Mesenchymal stem cell (in vitro differentiated cells and primary cell): Measurements from ENCODE around the gene PRAC1.
A peak's percentile ranks its signal among the peaks of the same experiment; 100 is the strongest.

Experiments
- DNase-seq: peaks from one replicate; pipeline ENCODE4 v3.0.0-alpha.2; 2013
- H2AFZ ChIP-seq: one replicate; pipeline ENCODE4 v1.6.1; 2013; ENCODE audit warnings: low read depth, mild to moderate bottlenecking, control low read depth, inconsistent platforms, low read length, moderate library complexity
- H2AK5ac ChIP-seq: 2 replicates; pipeline ENCODE4 v1.6.1; 2013; ENCODE audit warnings: low read length, moderate library complexity, mild to moderate bottlenecking, inconsistent platforms; ENCODE audit not compliant: severe bottlenecking
- H2BK120ac ChIP-seq: one replicate; pipeline ENCODE4 v1.6.1; 2013; ENCODE audit warnings: low read depth, mild to moderate bottlenecking, inconsistent platforms, low read length, moderate library complexity
- H2BK12ac ChIP-seq, 2 experiments: one replicate each; pipeline ENCODE4 v1.6.1; 2013; ENCODE audit warnings: inconsistent platforms in 2 of 2, low read length in 2 of 2, mild to moderate bottlenecking in 2 of 2, moderate library complexity in 2 of 2, control low read depth in 1 of 2
- H2BK15ac ChIP-seq: one replicate; pipeline ENCODE4 v1.6.1; 2013; ENCODE audit warnings: mild to moderate bottlenecking, low read depth, inconsistent platforms; ENCODE audit not compliant: poor library complexity, severe bottlenecking
- H2BK5ac ChIP-seq: 2 replicates; pipeline ENCODE4 v1.6.1; 2013; ENCODE audit warnings: low read depth, mild to moderate bottlenecking, low read length, control low read depth, inconsistent platforms; ENCODE audit not compliant: poor library complexity, severe bottlenecking
- H3K14ac ChIP-seq, 2 experiments: one replicate each; pipeline ENCODE4 v1.6.1; 2013; ENCODE audit warnings: inconsistent platforms in 2 of 2, low read length in 2 of 2, control low read depth in 1 of 2, mild to moderate bottlenecking in 1 of 2, moderate library complexity in 1 of 2
- H3K18ac ChIP-seq, 2 experiments: one replicate each; pipeline ENCODE4 v1.6.1; 2013; ENCODE audit warnings: inconsistent platforms in 2 of 2, low read length in 2 of 2, control low read depth in 1 of 2, low read depth in 1 of 2, mild to moderate bottlenecking in 1 of 2
- H3K23ac ChIP-seq, 2 experiments: one replicate each; pipeline ENCODE4 v1.6.1; 2013; ENCODE audit warnings: inconsistent platforms in 2 of 2, low read length in 2 of 2, mild to moderate bottlenecking in 2 of 2, moderate library complexity in 2 of 2, control low read depth in 1 of 2
- H3K27ac ChIP-seq: 2 replicates; pipeline ENCODE4 v1.5.1; 2013; ENCODE audit warnings: mild to moderate bottlenecking, moderate library complexity, low read length, control low read depth, inconsistent platforms; ENCODE audit not compliant: poor library complexity, severe bottlenecking
- H3K27me3 ChIP-seq, 2 experiments: 2 replicates each; pipeline versions ENCODE4 v1.6.1 to v1.7.0; 2013; ENCODE audit warnings: low read length in 2 of 2, mild to moderate bottlenecking in 2 of 2, moderate library complexity in 2 of 2, control low read depth in 1 of 2, inconsistent platforms in 1 of 2; ENCODE audit not compliant: control insufficient read depth in 1 of 2, insufficient read depth in 1 of 2
- H3K36me3 ChIP-seq, 2 experiments: 2 replicates each; pipeline versions ENCODE4 v1.6.1 to v1.7.0; 2013; ENCODE audit warnings: low read length in 2 of 2, control low read depth in 1 of 2, inconsistent platforms in 1 of 2, low read depth in 1 of 2, mild to moderate bottlenecking in 1 of 2; ENCODE audit not compliant: insufficient read depth in 2 of 2, control insufficient read depth in 1 of 2
- H3K4ac ChIP-seq, 2 experiments: one replicate each; pipeline ENCODE4 v1.6.1; 2013; ENCODE audit warnings: inconsistent platforms in 2 of 2, low read length in 2 of 2, mild to moderate bottlenecking in 2 of 2, moderate library complexity in 2 of 2, control low read depth in 1 of 2, low read depth in 1 of 2
- H3K4me1 ChIP-seq: 2 replicates; pipeline ENCODE4 v1.6.1; 2013; ENCODE audit warnings: low read depth, low read length, control low read depth; ENCODE audit not compliant: control insufficient read depth, insufficient read depth
- H3K4me2 ChIP-seq: 2 replicates; pipeline ENCODE4 v1.6.1; 2013; ENCODE audit warnings: low read length, mild to moderate bottlenecking, inconsistent platforms; ENCODE audit not compliant: poor library complexity, severe bottlenecking
- H3K4me3 ChIP-seq, 2 experiments: 2 replicates each; pipeline versions ENCODE4 v1.5.1 to v1.7.0; 2013; ENCODE audit warnings: low read length in 2 of 2, mild to moderate bottlenecking in 2 of 2, control low read depth in 1 of 2, low read depth in 1 of 2; ENCODE audit not compliant: insufficient read depth in 1 of 2
- H3K79me1 ChIP-seq: replicated peaks from 2 replicates; pipeline ENCODE4 v1.6.1; 2013; ENCODE audit warnings: mild to moderate bottlenecking, control low read depth, low read length, inconsistent platforms; ENCODE audit not compliant: poor library complexity, severe bottlenecking
- H3K9ac ChIP-seq: 2 replicates; pipeline ENCODE4 v1.7.0; 2013; ENCODE audit warnings: mild to moderate bottlenecking, low read length, moderate library complexity
- H3K9me3 ChIP-seq: 2 replicates; pipeline ENCODE4 v1.7.0; 2013; ENCODE audit warnings: mild to moderate bottlenecking, low read length; ENCODE audit not compliant: control insufficient read depth
- H4K8ac ChIP-seq: one replicate; pipeline ENCODE4 v1.6.1; 2013; ENCODE audit warnings: inconsistent platforms, mild to moderate bottlenecking, low read length, moderate library complexity
- H4K91ac ChIP-seq: one replicate; pipeline ENCODE4 v1.6.1; 2013; ENCODE audit warnings: mild to moderate bottlenecking, low read length, inconsistent platforms
- WGBS: methylation state at CpG from one replicate; pipeline ENCODE4 v1.1.7; 2013; ENCODE audit warnings: mixed read lengths; 5-methylcytosine and 5-hydroxymethylcytosine counted together

The PRAC1 gene

GRCh38 chr17:48752399-48753288 lies 30.3 kb upstream of the PRAC1 start:
- Histone ChIP-seq H2BK120ac (no peak overlapping the region), H2BK12ac (no peak overlapping the region), H3K9ac (no peak overlapping the region), H2BK5ac (no peak overlapping the region), H3K18ac (no peak overlapping the region), H4K91ac (no peak overlapping the region), H3K27ac (no peak overlapping the region), H3K23ac (peak overlapping the region in 1 of 2 experiments; percentile 36), H3K4me3 (no peak overlapping the region), H4K8ac (no peak overlapping the region), H2AK5ac (no peak overlapping the region), H3K9me3 (no peaks in the 10 kb centered on the region), H3K4me1 (peaks cover 12% of the 10 kb centered on the region), H3K27me3 (peaks cover 89 to 99% of the 10 kb centered on the region in 2 experiments), H3K4me2 (no peak overlapping the region), H3K14ac (no peak overlapping the region), H3K36me3 (no peaks in the 10 kb centered on the region), H2BK15ac (no peak overlapping the region), H3K79me1 (no peaks in the 10 kb centered on the region), H3K4ac (no peak overlapping the region), H2AFZ (no peak overlapping the region)
- no peak for DNase-seq
- WGBS: 11% methylated on average over 39 of the region's 43 CpGs

- 16% methylated on average over 13 of the region's 13 CpGs for WGBS
- H2BK12ac ChIP-seq: no peak overlapping the region
- H2BK15ac ChIP-seq: no peak overlapping the region
Observed at GRCh38 chr17:48751733-48752398, 29.5 kb upstream of the PRAC1 start.

GRCh38 chr17:48751172-48751571 lies 28.9 kb upstream of the PRAC1 start:
- H2AK5ac ChIP-seq: no peak overlapping the region
- no peak overlapping the region for H3K4ac ChIP-seq
- no peak overlapping the region for H3K18ac ChIP-seq
- H2BK15ac ChIP-seq: no peak overlapping the region
- H2AFZ ChIP-seq: no peak overlapping the region
- H3K4me1 ChIP-seq: peaks cover 12% of the 10 kb centered on the region
- H3K4me2 ChIP-seq: no peak overlapping the region
- H2BK12ac ChIP-seq: no peak overlapping the region
- no peaks in the 10 kb centered on the region for H3K9me3 ChIP-seq
- no peak overlapping the region for H3K14ac ChIP-seq
- H3K27me3 ChIP-seq: peaks cover 89 to 100% of the 10 kb centered on the region in 2 experiments
- no peak overlapping the region for H2BK5ac ChIP-seq
- H2BK120ac ChIP-seq: no peak overlapping the region
- H3K4me3 ChIP-seq: no peak overlapping the region
- no peak overlapping the region for H4K8ac ChIP-seq
- no peak overlapping the region for H3K27ac ChIP-seq
- no peak overlapping the region for H3K9ac ChIP-seq
- no peaks in the 10 kb centered on the region for H3K79me1 ChIP-seq
- 20% methylated on average over 2 of the region's 3 CpGs for WGBS
- H3K36me3 ChIP-seq: no peaks in the 10 kb centered on the region
- H3K23ac ChIP-seq: no peak overlapping the region
- no peak for DNase-seq
- H4K91ac ChIP-seq: no peak overlapping the region

More at GRCh38 chr17:48751733-48752398, 29.5 kb upstream of the PRAC1 start:
- Histone ChIP-seq H3K36me3 (no peaks in the 10 kb centered on the region), H3K18ac (no peak overlapping the region), H4K8ac (no peak overlapping the region), H2AFZ (no peak overlapping the region), H2AK5ac (no peak overlapping the region), H3K9ac (no peak overlapping the region), H3K4me1 (peaks cover 12% of the 10 kb centered on the region), H4K91ac (no peak overlapping the region), H2BK120ac (no peak overlapping the region), H2BK5ac (no peak overlapping the region), H3K14ac (no peak overlapping the region), H3K4me3 (no peak overlapping the region), H3K27me3 (peaks cover 89 to 99% of the 10 kb centered on the region in 2 experiments), H3K23ac (peak overlapping the region; percentile 30 to 60), H3K4ac (no peak overlapping the region), H3K27ac (no peak overlapping the region), H3K9me3 (no peaks in the 10 kb centered on the region), H3K4me2 (no peak overlapping the region), H3K79me1 (no peaks in the 10 kb centered on the region)
- no peak for DNase-seq
